HepG2 (cell line): ENCODE results near the gene EXOC7. TPM values are rescaled to one million over a fixed set of nuclear protein-coding genes. Genes with fewer than 3 reads are reported as not detected.

ENCODE experiments used
- CSRNP2 ChIP-seq: sonication (generic); formaldehyde crosslinking; conservative IDR thresholded peaks from 2 replicates; pipeline ENCODE4 v1.8.0; 2022; ENCODE audit warnings: low read depth, missing genetic modification reagents
- ERF ChIP-seq: IDR thresholded peaks from 2 replicates; pipeline ENCODE4 v1.6.1; 2018; ENCODE audit warnings: missing biosample characterization, missing genetic modification reagents
- FOSL1 ChIP-seq: sonication (generic); formaldehyde crosslinking; IDR thresholded peaks from 2 replicates; pipeline ENCODE4 v1.9.0; 2021; ENCODE audit warnings: missing genetic modification reagents, borderline replicate concordance
- HOXA7 ChIP-seq: sonication (generic); formaldehyde crosslinking; IDR thresholded peaks from 2 replicates; pipeline ENCODE4 v1.8.1; 2022; ENCODE audit warnings: mild to moderate bottlenecking, missing genetic modification reagents, moderate library complexity
- KDM5B ChIP-seq: sonication (generic); formaldehyde crosslinking; IDR thresholded peaks from 2 replicates; pipeline ENCODE4 v1.4.0; 2020; ENCODE audit warnings: missing genetic modification reagents, mild to moderate bottlenecking, borderline replicate concordance
- MYC ChIP-seq: sonication (generic); formaldehyde crosslinking; IDR thresholded peaks from 2 replicates; pipeline ENCODE4 v1.9.0; 2021; ENCODE audit warnings: missing genetic modification reagents, borderline replicate concordance
- NR2F2 ChIP-seq: IDR thresholded peaks from 2 replicates; pipeline ENCODE4 v1.6.1; 2012; ENCODE audit warnings: low read depth, inconsistent platforms, borderline replicate concordance
- SAFB2 ChIP-seq: sonication (generic); formaldehyde crosslinking; IDR thresholded peaks from 2 replicates; pipeline ENCODE4 v1.5.1; 2020; ENCODE audit warnings: missing genetic modification reagents, low read depth, mild to moderate bottlenecking, borderline replicate concordance
- ZNF407 ChIP-seq: sonication (generic); formaldehyde crosslinking; IDR thresholded peaks from one replicate; pipeline ENCODE4 v1.5.1; 2020; ENCODE audit warnings: mild to moderate bottlenecking, missing genetic modification reagents; ENCODE audit errors: not compliant biosample characterization
- ZNF546 ChIP-seq: sonication (generic); formaldehyde crosslinking; conservative IDR thresholded peaks from 2 replicates; pipeline ENCODE4 v1.8.1; 2023; ENCODE audit warnings: mild to moderate bottlenecking, missing genetic modification reagents
- ZNF563 ChIP-seq: sonication (generic); formaldehyde crosslinking; IDR thresholded peaks from 2 replicates; pipeline ENCODE4 v1.8.0; 2022; ENCODE audit warnings: mild to moderate bottlenecking, moderate library complexity, missing genetic modification reagents
- polyA plus RNA-seq, 8 experiments: library from polyadenylated mRNA; depleted of rRNA in 3 of 8; stranded (reverse) in 7 of 8; unstranded in 1 of 8; fragments of >200 nt; fragmentation: Illumina TruSeq in 4 of 8; extraction: Trizol in 4 of 8; gene quantifications; 2 replicates each; pipeline versions ENCODE4 v1.2.1 to v1.2.3, GENCODE V29; 2011 to 2016; ENCODE audit warnings: low read depth in 4 of 8, missing spikeins in 1 of 8, mixed read lengths in 1 of 8; ENCODE audit not compliant: insufficient read depth in 1 of 8
- total RNA-seq, 5 experiments: library from RNA; depleted of rRNA; stranded (reverse); fragments of >200 nt; fragmentation: Illumina TruSeq; extraction: Trizol; gene quantifications; 2 replicates each; pipeline ENCODE4 v1.2.3, GENCODE V29; 2016; ENCODE audit warnings: low read depth in 1 of 5
- TF ChIP-seq, protein P1 (sequence below): sonication (generic); formaldehyde crosslinking; conservative IDR thresholded peaks from 2 replicates; pipeline ENCODE4 v1.4.0; 2020; ENCODE audit warnings: missing genetic modification reagents
- TF ChIP-seq, protein P2 (sequence below): fragments of 450-650 bp; IDR thresholded peaks from 2 replicates; pipeline ENCODE4 v1.6.1; 2016

EXOC7 gene
- total and polyA plus RNA-seq, 2 of the 13 experiments (the other 11 are each of a cell fraction or from before 2014, with no cell fraction given): 86.9 to 116 TPM

GRCh38 chr17:76103274-76104139, at the start of gene EXOC7 (continued):
- TF ChIP-seq, protein P1, sequence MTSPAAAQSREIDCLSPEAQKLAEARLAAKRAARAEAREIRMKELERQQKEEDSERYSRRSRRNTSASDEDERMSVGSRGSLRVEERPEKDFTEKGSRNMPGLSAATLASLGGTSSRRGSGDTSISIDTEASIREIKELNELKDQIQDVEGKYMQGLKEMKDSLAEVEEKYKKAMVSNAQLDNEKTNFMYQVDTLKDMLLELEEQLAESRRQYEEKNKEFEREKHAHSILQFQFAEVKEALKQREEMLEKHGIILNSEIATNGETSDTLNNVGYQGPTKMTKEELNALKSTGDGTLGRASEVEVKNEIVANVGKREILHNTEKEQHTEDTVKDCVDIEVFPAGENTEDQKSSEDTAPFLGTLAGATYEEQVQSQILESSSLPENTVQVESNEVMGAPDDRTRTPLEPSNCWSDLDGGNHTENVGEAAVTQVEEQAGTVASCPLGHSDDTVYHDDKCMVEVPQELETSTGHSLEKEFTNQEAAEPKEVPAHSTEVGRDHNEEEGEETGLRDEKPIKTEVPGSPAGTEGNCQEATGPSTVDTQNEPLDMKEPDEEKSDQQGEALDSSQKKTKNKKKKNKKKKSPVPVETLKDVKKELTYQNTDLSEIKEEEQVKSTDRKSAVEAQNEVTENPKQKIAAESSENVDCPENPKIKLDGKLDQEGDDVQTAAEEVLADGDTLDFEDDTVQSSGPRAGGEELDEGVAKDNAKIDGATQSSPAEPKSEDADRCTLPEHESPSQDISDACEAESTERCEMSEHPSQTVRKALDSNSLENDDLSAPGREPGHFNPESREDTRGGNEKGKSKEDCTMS (CRISPR knock-in tag): no peak
- TF ChIP-seq MYC (CRISPR knock-in tag): no peak; the same call in 1 of the 2 replicates
- peak; percentile 34 for TF ChIP-seq ERF (CRISPR knock-in tag)
- TF ChIP-seq KDM5B (CRISPR knock-in tag): peak; percentile 76; the same call in 1 of the 2 replicates
- peak; percentile 60; the same call in 1 of the 2 replicates for TF ChIP-seq ZNF563 (CRISPR knock-in tag)
- TF ChIP-seq NR2F2: peak; percentile 37; the same call in 1 of the 2 replicates
- TF ChIP-seq, protein P2, sequence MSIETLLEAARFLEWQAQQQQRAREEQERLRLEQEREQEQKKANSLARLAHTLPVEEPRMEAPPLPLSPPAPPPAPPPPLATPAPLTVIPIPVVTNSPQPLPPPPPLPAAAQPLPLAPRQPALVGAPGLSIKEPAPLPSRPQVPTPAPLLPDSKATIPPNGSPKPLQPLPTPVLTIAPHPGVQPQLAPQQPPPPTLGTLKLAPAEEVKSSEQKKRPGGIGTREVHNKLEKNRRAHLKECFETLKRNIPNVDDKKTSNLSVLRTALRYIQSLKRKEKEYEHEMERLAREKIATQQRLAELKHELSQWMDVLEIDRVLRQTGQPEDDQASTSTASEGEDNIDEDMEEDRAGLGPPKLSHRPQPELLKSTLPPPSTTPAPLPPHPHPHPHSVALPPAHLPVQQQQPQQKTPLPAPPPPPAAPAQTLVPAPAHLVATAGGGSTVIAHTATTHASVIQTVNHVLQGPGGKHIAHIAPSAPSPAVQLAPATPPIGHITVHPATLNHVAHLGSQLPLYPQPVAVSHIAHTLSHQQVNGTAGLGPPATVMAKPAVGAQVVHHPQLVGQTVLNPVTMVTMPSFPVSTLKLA: peak; percentile 17; the same call in 1 of the 2 replicates
- 0 out of 2 replicates have a peak, but pooled peaks have one; percentile 39 for TF ChIP-seq ZNF546 (CRISPR knock-in tag)
- no peak for TF ChIP-seq HOXA7 (CRISPR knock-in tag)
- peak; percentile 95 for TF ChIP-seq ZNF407
- TF ChIP-seq SAFB2 (CRISPR knock-in tag): peak; percentile 73
- no peak for TF ChIP-seq CSRNP2
- TF ChIP-seq FOSL1 (CRISPR knock-in tag): no peak
